Breast epithelium (tissue), 4 donors: Measurements from ENCODE around the gene SPON1. TPM values are rescaled to one million over a fixed set of nuclear protein-coding genes. Genes with fewer than 3 reads are reported as not detected.

Source experiments
- DNase-seq, 2 donors: peaks; one replicate each; pipeline ENCODE4 v3.0.0-alpha.2; 2019; ENCODE audit warnings: low spot score in 2 of 2
- H3K27ac ChIP-seq, 2 donors: fragments of 200-600 bp; sonication (generic) in 1 of 2; one replicate each; pipeline ENCODE4 v1.5.1; 2016 to 2019; ENCODE audit warnings: mild to moderate bottlenecking in 1 of 2
- H3K27me3 ChIP-seq, 2 donors: fragments of 200-600 bp; sonication (generic) in 1 of 2; one replicate each; pipeline versions ENCODE4 v1.5.1 to v1.6.0; 2017 to 2019; ENCODE audit warnings: control low read depth in 1 of 2, mild to moderate bottlenecking in 1 of 2
- H3K36me3 ChIP-seq: fragments of 200-600 bp; one replicate; pipeline ENCODE4 v1.5.1; 2019
- H3K4me1 ChIP-seq, 2 donors: fragments of 200-600 bp; sonication (generic); one replicate each; pipeline ENCODE4 v1.5.1; 2016 to 2019; ENCODE audit warnings: control low read depth in 1 of 2
- H3K4me3 ChIP-seq, 3 donors: fragments of 200-600 bp; sonication (generic); 1 replicate in 2 of 3; 2 replicates in 1 of 3; pipeline ENCODE4 v1.5.1; 2016 to 2019; ENCODE audit warnings: mild to moderate bottlenecking in 3 of 3, moderate library complexity in 2 of 3
- H3K9me3 ChIP-seq, 2 donors: fragments of 200-600 bp; sonication (generic) in 1 of 2; one replicate each; pipeline ENCODE4 v1.5.1; 2016 to 2019; ENCODE audit warnings: control low read depth in 1 of 2
- POLR2A ChIP-seq: fragments of 450-650 bp; IDR thresholded peaks from one replicate; pipeline ENCODE4 v1.6.1; 2016; ENCODE audit warnings: antibody characterized with exemption, mild to moderate bottlenecking, moderate library complexity
- POLR2AphosphoS5 ChIP-seq, 3 donors: sonication (generic); formaldehyde crosslinking; IDR thresholded peaks; one replicate each; pipeline ENCODE4 v1.6.1; 2017; ENCODE audit warnings: antibody characterized with exemption in 3 of 3
- intact Hi-C: fragments of 100-400 bp; cut with DNase I; formaldehyde crosslinking; loops from one replicate; pipeline ENCODE4 v1.15.1; 2023; ENCODE audit warnings: low total_unique reads
- total RNA-seq, 3 donors: library from RNA; depleted of rRNA; stranded (reverse); fragments of >200 nt; gene quantifications; one replicate each; pipeline ENCODE4 v1.1.0, GENCODE V29; 2016
- TF ChIP-seq, protein P1 (sequence below), 3 donors: fragments of 450-650 bp; IDR thresholded peaks; one replicate each; pipeline ENCODE4 v1.5.1; 2016 to 2017; ENCODE audit warnings: antibody characterized with exemption in 3 of 3, mild to moderate bottlenecking in 3 of 3, moderate library complexity in 3 of 3

Gene SPON1
- total RNA-seq, 3 donors from 2014 or later = 30.1 to 133 (median 34.7) TPM

DNA sequence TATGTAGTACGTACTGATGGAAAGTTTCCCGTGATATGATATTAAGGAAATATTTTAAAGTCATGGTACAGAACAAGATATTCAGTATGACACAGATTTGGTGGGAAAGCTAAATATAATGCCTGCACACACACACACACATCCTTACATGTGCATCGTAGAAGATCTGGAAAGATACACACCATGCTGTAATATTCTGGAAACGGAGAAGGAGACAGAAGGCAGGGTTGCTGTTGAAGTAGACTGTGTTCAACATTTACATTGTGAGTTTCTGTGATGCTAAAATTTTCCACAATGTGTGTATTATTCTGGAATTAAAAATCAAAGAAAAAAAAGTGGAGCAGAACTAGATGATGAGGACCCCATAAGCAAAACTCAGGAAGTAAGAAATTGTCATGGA, 278.4 kb downstream of the SPON1 start:
- H3K27ac ChIP-seq = no peak overlapping the region
- H3K4me3 ChIP-seq = no peak overlapping the region
- H3K9me3 ChIP-seq = no peaks in the 10 kb centered on the region
- H3K27me3 ChIP-seq = no peaks in the 10 kb centered on the region
- no peaks in the 10 kb centered on the region for H3K4me1 ChIP-seq
- TF ChIP-seq POLR2A (no peak), POLR2AphosphoS5 (IDR thresholded peaks at IDR 0.05) (no peak)
- TF ChIP-seq, protein P1, sequence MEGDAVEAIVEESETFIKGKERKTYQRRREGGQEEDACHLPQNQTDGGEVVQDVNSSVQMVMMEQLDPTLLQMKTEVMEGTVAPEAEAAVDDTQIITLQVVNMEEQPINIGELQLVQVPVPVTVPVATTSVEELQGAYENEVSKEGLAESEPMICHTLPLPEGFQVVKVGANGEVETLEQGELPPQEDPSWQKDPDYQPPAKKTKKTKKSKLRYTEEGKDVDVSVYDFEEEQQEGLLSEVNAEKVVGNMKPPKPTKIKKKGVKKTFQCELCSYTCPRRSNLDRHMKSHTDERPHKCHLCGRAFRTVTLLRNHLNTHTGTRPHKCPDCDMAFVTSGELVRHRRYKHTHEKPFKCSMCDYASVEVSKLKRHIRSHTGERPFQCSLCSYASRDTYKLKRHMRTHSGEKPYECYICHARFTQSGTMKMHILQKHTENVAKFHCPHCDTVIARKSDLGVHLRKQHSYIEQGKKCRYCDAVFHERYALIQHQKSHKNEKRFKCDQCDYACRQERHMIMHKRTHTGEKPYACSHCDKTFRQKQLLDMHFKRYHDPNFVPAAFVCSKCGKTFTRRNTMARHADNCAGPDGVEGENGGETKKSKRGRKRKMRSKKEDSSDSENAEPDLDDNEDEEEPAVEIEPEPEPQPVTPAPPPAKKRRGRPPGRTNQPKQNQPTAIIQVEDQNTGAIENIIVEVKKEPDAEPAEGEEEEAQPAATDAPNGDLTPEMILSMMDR (IDR thresholded peaks at IDR 0.05) = no peak
- no peaks in the 10 kb centered on the region for H3K36me3 ChIP-seq
- intact Hi-C loops = loop anchor here (10.0 kb wide), 2 partner anchors 276 to 466 kb away; partner anchors contain the start of gene SPON1
- DNase-seq = no peak

DNA sequence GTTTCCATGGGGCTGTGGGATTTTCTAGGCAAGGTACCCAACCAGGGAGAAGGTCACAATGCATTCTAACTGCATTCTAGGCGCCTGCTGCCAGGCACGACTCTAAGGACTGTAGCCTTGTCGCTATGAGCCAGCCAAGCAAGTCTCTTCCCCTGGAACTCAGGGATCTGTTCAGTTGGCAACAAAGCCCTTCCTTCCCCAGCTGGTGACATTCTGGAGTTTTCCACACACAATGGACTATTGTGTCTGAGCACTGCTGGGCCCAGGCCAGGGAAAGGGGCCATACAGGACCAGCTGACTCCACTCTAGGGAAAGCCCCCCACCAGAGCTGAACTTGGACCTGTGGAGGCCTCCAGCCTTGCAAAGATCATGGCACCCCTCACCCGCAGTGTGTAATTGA, 279.7 kb downstream of the SPON1 start:
- intact Hi-C loops = loop anchor here (10.0 kb wide), 2 partner anchors 277 to 467 kb away; partner anchors contain the start of gene SPON1
- Histone ChIP-seq H3K36me3 (no peaks in the 10 kb centered on the region), H3K27me3 (no peaks in the 10 kb centered on the region), H3K9me3 (no peaks in the 10 kb centered on the region), H3K4me3 (no peak overlapping the region), H3K27ac (no peak overlapping the region), H3K4me1 (no peaks in the 10 kb centered on the region)
- DNase-seq = no peak
- TF ChIP-seq POLR2AphosphoS5 (IDR thresholded peaks at IDR 0.05) (no peak), POLR2A (no peak)
- TF ChIP-seq, protein P1 (IDR thresholded peaks at IDR 0.05) = no peak

DNA sequence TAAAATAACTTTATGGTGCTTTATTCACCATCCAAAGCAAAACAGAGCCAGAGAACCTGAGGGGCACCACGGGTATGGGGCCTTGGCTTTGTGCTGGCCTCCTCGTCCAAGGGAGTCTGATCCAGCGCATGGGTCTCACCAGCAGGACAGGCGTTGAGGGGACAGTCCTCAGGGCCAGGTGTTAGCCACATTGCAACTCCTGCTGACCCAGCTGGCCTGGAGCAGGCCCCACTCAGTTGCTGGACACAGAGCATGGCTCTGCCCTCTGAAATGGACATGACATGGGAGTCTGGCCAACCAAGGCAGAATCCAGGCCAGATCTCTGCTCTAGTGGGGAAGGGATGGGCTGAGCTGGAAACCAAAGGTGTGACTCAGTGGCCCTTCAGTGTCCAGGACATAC, 280.2 kb downstream of the SPON1 start:
- Histone ChIP-seq H3K27ac (no peak overlapping the region), H3K9me3 (no peaks in the 10 kb centered on the region), H3K36me3 (no peaks in the 10 kb centered on the region), H3K4me1 (no peaks in the 10 kb centered on the region), H3K4me3 (no peak overlapping the region), H3K27me3 (no peaks in the 10 kb centered on the region)
- TF ChIP-seq, protein P1 (IDR thresholded peaks at IDR 0.05) = no peak
- TF ChIP-seq POLR2A (no peak), POLR2AphosphoS5 (IDR thresholded peaks at IDR 0.05) (no peak)
- intact Hi-C loops = loop anchor here (10.0 kb wide), 2 partner anchors 278 to 468 kb away; partner anchors contain the start of gene SPON1
- no peak for DNase-seq

DNA sequence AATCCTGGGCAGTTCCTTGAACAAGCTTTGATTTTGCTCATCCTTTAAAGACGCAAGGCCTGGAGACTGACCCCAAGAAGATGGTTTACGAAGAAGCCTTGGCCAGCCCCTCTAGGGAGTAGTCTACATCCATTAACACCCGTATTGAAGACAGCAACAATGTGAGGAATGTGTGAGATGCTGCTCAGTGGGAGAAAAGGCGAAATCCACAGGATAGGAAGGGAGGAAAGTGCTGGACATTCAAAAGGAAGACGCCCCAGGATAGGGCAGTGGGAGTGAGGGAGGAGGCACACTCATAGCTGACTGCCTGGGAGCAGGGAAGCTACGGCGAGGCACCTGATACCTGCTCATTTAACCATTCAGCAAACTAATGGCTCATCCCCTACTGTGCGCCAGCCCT, 282.4 kb downstream of the SPON1 start:
- intact Hi-C loops = loop anchor here (10.0 kb wide), 2 partner anchors 280 to 470 kb away; partner anchors contain the start of gene SPON1
- Histone ChIP-seq H3K27ac (no peak overlapping the region), H3K27me3 (no peaks in the 10 kb centered on the region), H3K9me3 (no peaks in the 10 kb centered on the region), H3K4me1 (no peaks in the 10 kb centered on the region), H3K36me3 (no peaks in the 10 kb centered on the region), H3K4me3 (no peak overlapping the region)
- TF ChIP-seq POLR2AphosphoS5 (IDR thresholded peaks at IDR 0.05) = no peak
- TF ChIP-seq POLR2A = no peak
- TF ChIP-seq, protein P1 (IDR thresholded peaks at IDR 0.05) = no peak
- no peak for DNase-seq

DNA sequence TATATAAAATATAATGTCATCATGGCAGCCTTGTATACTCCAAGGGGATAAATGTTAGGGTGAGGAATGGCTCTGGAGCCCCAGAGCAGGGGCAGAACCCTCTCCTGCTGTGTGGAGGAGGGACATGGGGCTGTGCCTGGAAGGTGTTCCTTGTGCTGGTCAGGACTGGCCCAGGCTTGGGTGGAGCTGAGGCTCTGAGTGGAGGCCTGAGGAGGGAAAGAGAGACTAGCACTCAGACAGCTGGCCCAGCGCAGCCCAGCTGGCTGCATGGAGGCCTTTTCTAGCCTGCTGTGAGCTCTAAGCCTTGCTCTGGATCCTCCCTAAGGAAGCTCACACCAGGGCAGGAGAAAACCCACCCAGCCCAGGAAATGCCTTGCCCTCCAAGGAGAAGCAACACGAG, 282.9 kb downstream of the SPON1 start:
- H3K36me3 ChIP-seq = no peaks in the 10 kb centered on the region
- H3K27ac ChIP-seq = no peak overlapping the region
- DNase-seq = no peak
- no peaks in the 10 kb centered on the region for H3K27me3 ChIP-seq
- no peaks in the 10 kb centered on the region for H3K4me1 ChIP-seq
- no peaks in the 10 kb centered on the region for H3K9me3 ChIP-seq
- no peak overlapping the region for H3K4me3 ChIP-seq
- TF ChIP-seq POLR2AphosphoS5 (IDR thresholded peaks at IDR 0.05) (no peak), POLR2A (no peak)
- TF ChIP-seq, protein P1 (IDR thresholded peaks at IDR 0.05) = no peak
- intact Hi-C loops = loop anchor here (10.0 kb wide), 2 partner anchors 281 to 471 kb away; partner anchors contain the start of gene SPON1
